H1 (cell line): ENCODE data around the gene STAG1. TPM values are rescaled to one million over a fixed set of nuclear protein-coding genes. Genes with fewer than 3 reads are reported as not detected.

Source experiments
- CTCF ChIA-PET: fragments of 300-600 bp; sonication (Branson Sonifier 250); formaldehyde crosslinking; loops from one replicate; lab custom pipeline; 2021; ENCODE audit not compliant: partially characterized antibody; lab: Charles Lee
- POLR2A ChIA-PET: fragments of 300-600 bp; sonication (Branson Sonifier 250); formaldehyde crosslinking; loops from one replicate; lab custom pipeline; 2021; ENCODE audit warnings: inconsistent platforms; ENCODE audit not compliant: partially characterized antibody; lab: Charles Lee
- DNase-seq, 2 experiments: peaks; one replicate each; pipeline versions ENCODE4 v3.0.0 to v3.0.0-alpha.2; 2010 to 2022; ENCODE audit warnings: low spot score in 2 of 2, low read depth in 1 of 2, mixed read lengths in 1 of 2
- FAIRE-seq: peaks from 2 replicates; lab custom pipeline; 2011; peaks lifted over from hg19 to GRCh38; lab: Jason Lieb, UNC
- H2AFZ ChIP-seq: 2 replicates; pipeline ENCODE4 v1.8.1; 2012; ENCODE audit warnings: low read length, inconsistent platforms
- H2AK5ac ChIP-seq: 2 replicates; pipeline ENCODE4 v1.6.1; 2013; ENCODE audit warnings: low read depth, low read length
- H2BK120ac ChIP-seq: replicated peaks from 2 replicates; pipeline ENCODE3; 2013; ENCODE audit warnings: low read depth, low read length, inconsistent platforms
- H2BK12ac ChIP-seq: 2 replicates; pipeline ENCODE4 v1.6.1; 2013; ENCODE audit warnings: low read depth, low read length
- H2BK15ac ChIP-seq: 2 replicates; pipeline ENCODE4 v1.6.1; 2013; ENCODE audit warnings: low read length
- H2BK20ac ChIP-seq: 2 replicates; pipeline ENCODE4 v1.6.1; 2013; ENCODE audit warnings: low read length
- H2BK5ac ChIP-seq: 2 replicates; pipeline ENCODE4 v1.6.1; 2013; ENCODE audit warnings: low read depth, low read length
- H3K14ac ChIP-seq: 2 replicates; pipeline ENCODE4 v1.6.1; 2013; ENCODE audit warnings: inconsistent platforms; ENCODE audit not compliant: insufficient read length
- H3K18ac ChIP-seq: 2 replicates; pipeline ENCODE4 v1.6.1; 2013; ENCODE audit warnings: low read length; ENCODE audit errors: extremely low read depth
- H3K23ac ChIP-seq: 2 replicates; pipeline ENCODE4 v1.6.1; 2013; ENCODE audit warnings: inconsistent platforms; ENCODE audit not compliant: insufficient read length
- H3K23me2 ChIP-seq: 2 replicates; pipeline ENCODE4 v1.6.1; 2013; ENCODE audit warnings: low read depth, low read length
- H3K27ac ChIP-seq: 2 replicates; pipeline ENCODE4 v1.6.1; 2011; ENCODE audit warnings: low read depth, low read length, inconsistent platforms
- H3K27me3 ChIP-seq, 4 experiments: replicated peaks in 1 of 4; 1 replicate in 1 of 4; 2 replicates in 3 of 4; pipeline versions ENCODE4 v1.6.1 to v1.8.1; 2011 to 2013; ENCODE audit warnings: low read length in 3 of 4, mild to moderate bottlenecking in 3 of 4, inconsistent platforms in 2 of 4, mixed read lengths in 2 of 4, moderate library complexity in 1 of 4; ENCODE audit not compliant: control insufficient read depth in 3 of 4, insufficient read depth in 3 of 4; ENCODE audit errors: extremely low read depth in 1 of 4
- H3K36me3 ChIP-seq, 4 experiments: 2 replicates each; pipeline versions ENCODE4 v1.6.1 to v1.8.1; 2011 to 2013; ENCODE audit warnings: mild to moderate bottlenecking in 4 of 4, low read length in 3 of 4, moderate library complexity in 2 of 4, control low read depth in 1 of 4, inconsistent platforms in 1 of 4; ENCODE audit not compliant: insufficient read depth in 4 of 4, control insufficient read depth in 2 of 4
- H3K4ac ChIP-seq: replicated peaks from 2 replicates; pipeline ENCODE3; 2013; ENCODE audit warnings: low read length, low read depth, mixed read lengths, inconsistent platforms; ENCODE audit not compliant: insufficient read length
- H3K4me1 ChIP-seq, 4 experiments: replicated peaks in 1 of 4; 1 replicate in 1 of 4; 2 replicates in 3 of 4; pipeline versions ENCODE4 v1.6.1 to v1.8.1; 2011 to 2013; ENCODE audit warnings: low read length in 3 of 4, inconsistent platforms in 2 of 4, mixed read lengths in 1 of 4; ENCODE audit not compliant: insufficient read depth in 4 of 4, control insufficient read depth in 3 of 4
- H3K4me2 ChIP-seq, 2 experiments: 2 replicates each; pipeline versions ENCODE4 v1.6.1 to v1.8.1; 2011 to 2013; ENCODE audit warnings: low read depth in 2 of 2, low read length in 2 of 2, control low read depth in 1 of 2, inconsistent platforms in 1 of 2, mild to moderate bottlenecking in 1 of 2; ENCODE audit not compliant: insufficient read depth in 1 of 2
- H3K4me3 ChIP-seq, 4 experiments: fragments of 200-600, 300-600 bp in 1 of 4; sonication (generic), shearing (Covaris generic), sonication (Bioruptor Twin) in 1 of 4; 2 replicates each; pipeline versions ENCODE4 v1.5.1 to v1.8.1; 2011 to 2016; ENCODE audit warnings: low read length in 4 of 4, low read depth in 3 of 4, control low read depth in 2 of 4, inconsistent platforms in 2 of 4, mild to moderate bottlenecking in 2 of 4, mixed read lengths in 1 of 4, moderate library complexity in 1 of 4; ENCODE audit not compliant: insufficient read depth in 2 of 4; ENCODE audit errors: extremely low read depth in 1 of 4
- H3K56ac ChIP-seq: replicated peaks from 2 replicates; pipeline ENCODE3; 2013; ENCODE audit warnings: low read depth, mild to moderate bottlenecking, mixed read lengths, low read length, inconsistent platforms; ENCODE audit not compliant: insufficient read length
- H3K79me1 ChIP-seq: 2 replicates; pipeline ENCODE4 v1.6.1; 2013; ENCODE audit warnings: low read depth, low read length, control low read depth
- H3K79me2 ChIP-seq, 2 experiments: 2 replicates each; pipeline versions ENCODE4 v1.6.1 to v1.8.1; 2012 to 2013; ENCODE audit warnings: low read length in 2 of 2, mild to moderate bottlenecking in 2 of 2, inconsistent platforms in 1 of 2; ENCODE audit not compliant: insufficient read depth in 2 of 2, control insufficient read depth in 1 of 2
- H3K9ac ChIP-seq, 4 experiments: replicated peaks in 1 of 4; 1 replicate in 1 of 4; 2 replicates in 3 of 4; pipeline versions ENCODE4 v1.6.1 to v1.8.1; 2011 to 2013; ENCODE audit warnings: low read depth in 3 of 4, low read length in 3 of 4, control low read depth in 2 of 4, mild to moderate bottlenecking in 2 of 4, moderate library complexity in 2 of 4, inconsistent platforms in 1 of 4; ENCODE audit errors: extremely low read depth in 1 of 4
- H3K9me3 ChIP-seq, 2 experiments: 2 replicates each; pipeline versions ENCODE4 v1.6.1 to v1.8.1; 2012 to 2013; ENCODE audit warnings: mild to moderate bottlenecking in 2 of 2, moderate library complexity in 2 of 2, control low read depth in 1 of 2, inconsistent platforms in 1 of 2, low read depth in 1 of 2, low read length in 1 of 2, mixed read lengths in 1 of 2; ENCODE audit not compliant: insufficient read depth in 2 of 2
- H4K20me1 ChIP-seq, 2 experiments: replicated peaks in 1 of 2; 2 replicates each; pipeline versions ENCODE3 to v1.8.1; 2011 to 2013; ENCODE audit warnings: inconsistent platforms in 2 of 2, low read length in 2 of 2, mild to moderate bottlenecking in 1 of 2; ENCODE audit not compliant: insufficient read depth in 2 of 2, control insufficient read depth in 1 of 2
- H4K5ac ChIP-seq: 2 replicates; pipeline ENCODE4 v1.6.1; 2013; ENCODE audit warnings: low read length, low read depth, mixed read lengths, inconsistent platforms; ENCODE audit not compliant: insufficient read length
- H4K8ac ChIP-seq: 2 replicates; pipeline ENCODE4 v1.8.0; 2013; ENCODE audit warnings: mild to moderate bottlenecking, moderate library complexity, low read length, inconsistent platforms; ENCODE audit not compliant: insufficient read depth; ENCODE audit errors: extremely low read depth
- H4K91ac ChIP-seq: replicated peaks from 2 replicates; pipeline ENCODE3; 2013; ENCODE audit warnings: low read length, mixed read lengths, inconsistent platforms; ENCODE audit not compliant: insufficient read length
- MAFK ChIP-seq: IDR thresholded peaks from 2 replicates; pipeline ENCODE4 v1.6.1; 2012; ENCODE audit warnings: low read depth, mild to moderate bottlenecking, improper control_type of control experiment, low read length
- MAX ChIP-seq: IDR thresholded peaks from 2 replicates; pipeline ENCODE4 v1.6.1; 2012; ENCODE audit warnings: inconsistent platforms
- ZNF274 ChIP-seq: IDR thresholded peaks from 2 replicates; pipeline ENCODE4 v1.7.0; 2012; ENCODE audit warnings: low read length, borderline replicate concordance; ENCODE audit errors: extremely low read depth
- WGBS, 2 experiments: shearing (Covaris generic) in 1 of 2; methylation state at CpG; one replicate each; pipeline versions ENCODE4 v1.1.6 to v1.1.7; 2013 to 2015; ENCODE audit warnings: low lambda C conversion rate in 2 of 2, mixed read lengths in 2 of 2, inconsistent platforms in 1 of 2, low coverage in 1 of 2, missing lambda C conversion rate in 1 of 2; ENCODE audit not compliant: insufficient replicate concordance in 2 of 2, insufficient coverage in 1 of 2, insufficient read length in 1 of 2; ENCODE audit errors: extremely low coverage in 1 of 2, missing lambda C conversion rate in 1 of 2; 5-methylcytosine and 5-hydroxymethylcytosine counted together
- polyA plus RNA-seq, 7 experiments: library from polyadenylated mRNA; depleted of rRNA in 3 of 7; stranded (reverse) in 5 of 7; unstranded in 2 of 7; fragments of >200 nt in 5 of 7; fragments of 200-250 nt in 2 of 7; gene quantifications; 1 replicate in 5 of 7; 2 replicates in 1 of 7; 4 replicates in 1 of 7; pipeline versions ENCODE4 v1.2.1 to v1.2.3, GENCODE V29; 2011 to 2013; ENCODE audit warnings: missing spikeins in 2 of 7, mixed read lengths in 2 of 7
- total RNA-seq: library from RNA; stranded (reverse); fragmentation: NEBNext Ultra II Directional; extraction: Animal tissue kit (Norgen Biotek cat#: 25700); gene quantifications from 2 replicates; pipeline ENCODE4 v1.2.1, GENCODE V29; 2021

STAG1 gene
- total and polyA plus RNA-seq, 2 of the 8 experiments (the other 6 are each of a cell fraction or from before 2014, with no cell fraction given): 4.6 to 23.4 TPM

- peak overlapping the region; percentile 34; the same call in 1 of the 2 replicates for H2AK5ac ChIP-seq
- TF ChIP-seq MAX: no peak
- TF ChIP-seq ZNF274: no peak
- 0 out of 2 replicates have a peak, but pooled peaks have one; percentile 21 for TF ChIP-seq MAFK
- TF ChIP-seq, all 59 proteins: peak for 1
- Histone ChIP-seq H2BK120ac (no peak overlapping the region), H3K4ac (no peak overlapping the region), H2BK12ac (no peak overlapping the region), H3K23me2 (no peaks in the 10 kb centered on the region), H3K27ac (no peak overlapping the region), H4K8ac (no peak overlapping the region), H3K14ac (no peak overlapping the region), H3K9ac (no peak overlapping the region), H3K9me3 (no peaks in the 10 kb centered on the region), H3K4me1 (peaks cover 0 to 3% (median 1%) of the 10 kb centered on the region in 4 experiments; a peak in 1 of 7 replicates), H2BK5ac (no peak overlapping the region), H3K27me3 (no peaks in the 10 kb centered on the region), H2BK15ac (no peak overlapping the region), H2BK20ac (no peak overlapping the region), H4K5ac (no peak overlapping the region), H2AFZ (no peak overlapping the region), H4K91ac (no peak overlapping the region), H3K79me2 (peaks cover 0 to 92% of the 10 kb centered on the region in 2 experiments; a peak in 3 of 4 replicates), H4K20me1 (peaks cover 0 to 7% of the 10 kb centered on the region in 2 experiments), H3K23ac (no peak overlapping the region), H3K4me3 (no peak overlapping the region), H3K36me3 (no peaks in the 10 kb centered on the region), H3K79me1 (no peaks in the 10 kb centered on the region; the same call in 1 of the 2 replicates), H3K56ac (no peak overlapping the region), H3K4me2 (peak overlapping the region in 1 of 2 experiments; percentile 23; a peak in 1 of 4 replicates), H3K18ac (no peak overlapping the region; the same call in 1 of the 2 replicates)
- POLR2A ChIA-PET: interaction anchor here (0.9 to 2.2 kb wide), 2 partner anchors 17 to 23 kb away, joined by 3 to 7 read pairs; partner anchors contain the start of gene STAG1
- no peak for FAIRE-seq
- DNase-seq: no peak
- WGBS, 2 experiments: 60% methylated on average over 6 of the region's 6 CpGs; no CpG with 5 or more reads in 1 of the 2 experiments
- CTCF ChIA-PET: no interaction called here
These were observed 23.3 kb downstream of the STAG1 start for GRCh38 chr3:136728918-136729317.
